Nephron progenitor cell (in vitro differentiated cells): ENCODE results near the gene PTS.
"Not testable (repeated sequence)": the region's sequence is repeated elsewhere in the genome, so short reads cannot be mapped to it uniquely, and the experiment has no call there.

Experiments used
- DNase-seq: peaks from one replicate; pipeline ENCODE4 v3.0.0; 2021
- H3K27ac Mint-ChIP-seq: 2 replicates; pipeline ENCODE4 v1.8.0; 2021; ENCODE audit warnings: mild to moderate bottlenecking, moderate library complexity, mixed read lengths
- H3K27me3 Mint-ChIP-seq: 2 replicates; pipeline ENCODE4 v1.8.0; 2021; ENCODE audit warnings: mild to moderate bottlenecking, low read depth, mixed read lengths; ENCODE audit not compliant: poor library complexity
- H3K36me3 Mint-ChIP-seq: 2 replicates; pipeline ENCODE4 v1.8.0; 2021; ENCODE audit warnings: low read depth, mixed read lengths
- H3K4me1 Mint-ChIP-seq: 2 replicates; pipeline ENCODE4 v1.8.0; 2021; ENCODE audit warnings: mixed read lengths
- H3K4me3 Mint-ChIP-seq: 2 replicates; pipeline ENCODE4 v1.8.0; 2021; ENCODE audit warnings: mild to moderate bottlenecking, moderate library complexity, mixed read lengths
- H3K9me3 Mint-ChIP-seq: 2 replicates; pipeline ENCODE4 v1.8.0; 2021; ENCODE audit warnings: mild to moderate bottlenecking, moderate library complexity, mixed read lengths
- TF ChIP-seq, protein P1 (sequence below): fragments of 200-600 bp; sonication (generic); IDR thresholded peaks from 2 replicates; pipeline ENCODE4 v1.5.0; 2021; ENCODE audit warnings: antibody characterized with exemption

PTS gene

GRCh38 chr11:112185883-112186282 lies 40.3 kb upstream of the PTS start:
- TF ChIP-seq, protein P1, sequence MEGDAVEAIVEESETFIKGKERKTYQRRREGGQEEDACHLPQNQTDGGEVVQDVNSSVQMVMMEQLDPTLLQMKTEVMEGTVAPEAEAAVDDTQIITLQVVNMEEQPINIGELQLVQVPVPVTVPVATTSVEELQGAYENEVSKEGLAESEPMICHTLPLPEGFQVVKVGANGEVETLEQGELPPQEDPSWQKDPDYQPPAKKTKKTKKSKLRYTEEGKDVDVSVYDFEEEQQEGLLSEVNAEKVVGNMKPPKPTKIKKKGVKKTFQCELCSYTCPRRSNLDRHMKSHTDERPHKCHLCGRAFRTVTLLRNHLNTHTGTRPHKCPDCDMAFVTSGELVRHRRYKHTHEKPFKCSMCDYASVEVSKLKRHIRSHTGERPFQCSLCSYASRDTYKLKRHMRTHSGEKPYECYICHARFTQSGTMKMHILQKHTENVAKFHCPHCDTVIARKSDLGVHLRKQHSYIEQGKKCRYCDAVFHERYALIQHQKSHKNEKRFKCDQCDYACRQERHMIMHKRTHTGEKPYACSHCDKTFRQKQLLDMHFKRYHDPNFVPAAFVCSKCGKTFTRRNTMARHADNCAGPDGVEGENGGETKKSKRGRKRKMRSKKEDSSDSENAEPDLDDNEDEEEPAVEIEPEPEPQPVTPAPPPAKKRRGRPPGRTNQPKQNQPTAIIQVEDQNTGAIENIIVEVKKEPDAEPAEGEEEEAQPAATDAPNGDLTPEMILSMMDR, result no peak
- DNase-seq, result no peak
- Mint-ChIP-seq H3K27me3 (peaks cover 16% of the 10 kb centered on the region), H3K36me3 (peaks cover 2% of the 10 kb centered on the region), H3K4me1 (peaks cover under 1% of the 10 kb centered on the region), H3K4me3 (no peak overlapping the region), H3K27ac (no peak overlapping the region), H3K9me3 (peaks cover 8% of the 10 kb centered on the region)

DNA sequence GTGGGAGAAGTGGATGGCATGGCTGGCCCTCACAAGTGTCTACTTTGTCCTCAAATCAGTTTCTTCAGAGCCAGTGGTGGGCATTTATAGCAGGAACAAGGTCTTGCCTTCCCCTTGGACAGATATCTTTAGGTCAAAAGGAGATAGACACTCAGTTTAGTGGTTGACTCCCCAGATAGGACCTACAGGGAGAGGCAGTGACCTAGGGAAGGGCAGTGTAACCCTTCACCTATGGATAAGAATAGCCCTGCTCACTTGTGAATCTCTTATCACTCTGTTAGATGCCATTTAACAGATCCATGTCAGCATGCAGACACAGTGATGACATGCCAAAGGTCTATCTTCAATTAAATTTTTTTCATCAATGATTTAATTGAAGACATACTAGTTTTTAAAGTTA lies 39.9 kb upstream of the PTS start:
- Mint-ChIP-seq H3K4me3 (no peak overlapping the region), H3K27me3 (peaks cover 16% of the 10 kb centered on the region), H3K4me1 (no peaks in the 10 kb centered on the region), H3K36me3 (no peaks in the 10 kb centered on the region), H3K27ac (no peak overlapping the region), H3K9me3 (peaks cover 5% of the 10 kb centered on the region)
- TF ChIP-seq, protein P1, result no peak
- DNase-seq, result no peak

GRCh38 chr11:112195113-112195512 lies 31.1 kb upstream of the PTS start:
- H3K27ac Mint-ChIP-seq, H3K4me1 Mint-ChIP-seq, DNase-seq, H3K9me3 Mint-ChIP-seq, H3K36me3 Mint-ChIP-seq, H3K4me3 Mint-ChIP-seq: not testable (repeated sequence)
- H3K27me3 Mint-ChIP-seq, result peaks cover 41% of the 10 kb centered on the region

GRCh38 chr11:112195951-112196351 lies 30.3 kb upstream of the PTS start:
- peaks cover 37% of the 10 kb centered on the region for H3K27me3 Mint-ChIP-seq
- H3K27ac Mint-ChIP-seq, result no peak overlapping the region
- TF ChIP-seq, protein P1, result no peak
- no peak for DNase-seq
- peaks cover 7% of the 10 kb centered on the region for H3K4me1 Mint-ChIP-seq
- no peaks in the 10 kb centered on the region for H3K36me3 Mint-ChIP-seq
- H3K9me3 Mint-ChIP-seq, result no peaks in the 10 kb centered on the region
- H3K4me3 Mint-ChIP-seq, result peak overlapping the region; percentile 2

DNA sequence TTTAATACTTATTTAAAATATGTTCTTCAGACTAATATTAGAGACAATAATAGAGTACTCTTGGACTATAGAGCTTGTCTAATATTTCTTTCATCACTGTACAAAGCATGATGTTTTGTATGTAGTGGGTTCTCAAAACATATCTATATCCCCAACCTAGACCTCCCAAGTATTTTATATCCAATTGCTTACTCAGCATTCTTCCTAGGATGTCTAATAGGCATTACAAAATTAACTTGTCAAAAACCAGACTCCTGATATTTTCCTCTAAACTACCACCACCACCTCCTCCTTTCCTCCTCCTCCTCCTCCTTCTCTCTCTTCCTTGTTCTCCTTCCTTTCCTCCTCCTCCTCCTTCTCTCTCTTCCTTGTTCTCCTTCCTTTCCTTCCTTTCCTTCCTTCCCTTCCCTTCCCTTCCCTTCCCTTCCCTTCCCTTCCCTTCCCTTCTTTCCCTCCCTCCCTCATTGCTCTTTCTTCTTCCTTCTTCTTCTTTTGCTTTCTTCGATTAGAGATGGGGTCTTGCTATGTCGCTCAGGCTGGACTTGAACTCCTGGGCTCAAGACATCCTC lies 29.6 kb upstream of the PTS start:
- no peaks in the 10 kb centered on the region for H3K36me3 Mint-ChIP-seq
- DNase-seq, result no peak

GRCh38 chr11:112199101-112199500 lies 27.1 kb upstream of the PTS start:
- not testable (repeated sequence) for H3K9me3 Mint-ChIP-seq, DNase-seq, H3K4me1 Mint-ChIP-seq, H3K36me3 Mint-ChIP-seq, H3K4me3 Mint-ChIP-seq, H3K27ac Mint-ChIP-seq
- peaks cover 52% of the 10 kb centered on the region for H3K27me3 Mint-ChIP-seq

More for the DNA sequence above, 29.6 kb upstream of the PTS start:
- H3K9me3 Mint-ChIP-seq, result no peaks in the 10 kb centered on the region
- TF ChIP-seq, protein P1, result no peak
- no peak overlapping the region for H3K27ac Mint-ChIP-seq
- peaks cover 42% of the 10 kb centered on the region for H3K27me3 Mint-ChIP-seq
- peaks cover 7% of the 10 kb centered on the region for H3K4me1 Mint-ChIP-seq
- no peak overlapping the region for H3K4me3 Mint-ChIP-seq

DNA sequence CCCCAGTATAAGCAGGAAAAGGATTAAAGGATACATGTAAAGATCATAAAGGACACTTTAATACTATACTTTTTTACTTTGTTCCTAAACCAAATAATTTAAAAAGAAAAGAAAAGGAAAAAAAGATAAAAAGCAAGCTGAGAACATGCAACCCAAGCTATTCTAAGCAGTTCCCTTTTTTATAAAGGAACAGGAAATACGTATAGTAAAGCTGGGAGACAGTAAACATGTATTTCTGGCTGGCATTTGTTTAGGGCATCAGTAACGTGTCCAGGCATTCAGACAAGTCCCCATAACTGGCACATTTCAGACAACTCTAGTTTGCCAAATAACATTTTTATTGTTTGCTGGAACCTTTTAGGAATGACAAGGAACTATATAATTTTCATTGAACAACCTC lies 26.0 kb upstream of the PTS start:
- Mint-ChIP-seq H3K4me3 (no peak overlapping the region), H3K36me3 (no peaks in the 10 kb centered on the region), H3K27ac (no peak overlapping the region), H3K9me3 (no peaks in the 10 kb centered on the region), H3K4me1 (peaks cover 7% of the 10 kb centered on the region), H3K27me3 (peaks cover 52% of the 10 kb centered on the region)
- TF ChIP-seq, protein P1, result no peak
- DNase-seq, result no peak
